GM06990 (cell line): ENCODE measurements around the gene MRO.

Experiments used
- DNase-seq: peaks from one replicate; pipeline ENCODE4 v3.0.0-alpha.2; 2011; ENCODE audit not compliant: insufficient read length; ENCODE audit errors: extremely low read depth
- H3K27me3 ChIP-seq: replicated peaks from 2 replicates; pipeline ENCODE4 v1.6.0; 2011; ENCODE audit warnings: low read length; ENCODE audit not compliant: control insufficient read depth, insufficient read depth
- H3K36me3 ChIP-seq: 2 replicates; pipeline ENCODE4 v1.5.1; 2011; ENCODE audit warnings: low read length; ENCODE audit not compliant: control insufficient read depth, insufficient read depth
- H3K4me3 ChIP-seq: replicated peaks from 2 replicates; pipeline ENCODE4 v1.5.1; 2011; ENCODE audit warnings: low read depth, mild to moderate bottlenecking, control low read depth, low read length
- TF ChIP-seq, protein P1 (sequence below): IDR thresholded peaks from 2 replicates; pipeline ENCODE4 v1.5.1; 2011; ENCODE audit warnings: low read length, control low read depth, mild to moderate bottlenecking, inconsistent platforms; ENCODE audit not compliant: insufficient read depth, poor library complexity, severe bottlenecking

The MRO gene

DNA sequence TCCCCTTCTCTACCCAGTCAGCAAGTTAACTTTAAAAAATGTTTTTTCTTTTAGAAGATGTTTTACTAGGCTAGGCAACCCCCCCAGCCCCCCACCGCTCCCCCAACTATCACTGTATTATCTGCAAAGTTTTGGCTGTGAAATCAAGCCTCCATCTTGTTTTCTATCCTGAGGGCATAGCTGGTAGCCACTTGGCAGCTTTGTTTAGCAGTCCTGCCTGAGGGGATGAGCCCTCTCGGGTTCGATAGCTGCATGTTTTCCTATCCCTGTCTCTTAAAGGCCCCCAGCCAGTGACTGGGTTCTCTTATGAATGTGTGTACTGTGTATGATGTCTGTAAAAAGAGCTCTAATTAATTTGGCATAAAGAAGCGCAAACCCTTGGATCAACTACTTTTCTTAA is 43.4 kb downstream of the MRO start:
- H3K27me3 ChIP-seq = no peaks in the 10 kb centered on the region; the same call in 1 of the 2 replicates
- H3K4me3 ChIP-seq = no peak overlapping the region
- H3K36me3 ChIP-seq = no peaks in the 10 kb centered on the region
- TF ChIP-seq, protein P1, sequence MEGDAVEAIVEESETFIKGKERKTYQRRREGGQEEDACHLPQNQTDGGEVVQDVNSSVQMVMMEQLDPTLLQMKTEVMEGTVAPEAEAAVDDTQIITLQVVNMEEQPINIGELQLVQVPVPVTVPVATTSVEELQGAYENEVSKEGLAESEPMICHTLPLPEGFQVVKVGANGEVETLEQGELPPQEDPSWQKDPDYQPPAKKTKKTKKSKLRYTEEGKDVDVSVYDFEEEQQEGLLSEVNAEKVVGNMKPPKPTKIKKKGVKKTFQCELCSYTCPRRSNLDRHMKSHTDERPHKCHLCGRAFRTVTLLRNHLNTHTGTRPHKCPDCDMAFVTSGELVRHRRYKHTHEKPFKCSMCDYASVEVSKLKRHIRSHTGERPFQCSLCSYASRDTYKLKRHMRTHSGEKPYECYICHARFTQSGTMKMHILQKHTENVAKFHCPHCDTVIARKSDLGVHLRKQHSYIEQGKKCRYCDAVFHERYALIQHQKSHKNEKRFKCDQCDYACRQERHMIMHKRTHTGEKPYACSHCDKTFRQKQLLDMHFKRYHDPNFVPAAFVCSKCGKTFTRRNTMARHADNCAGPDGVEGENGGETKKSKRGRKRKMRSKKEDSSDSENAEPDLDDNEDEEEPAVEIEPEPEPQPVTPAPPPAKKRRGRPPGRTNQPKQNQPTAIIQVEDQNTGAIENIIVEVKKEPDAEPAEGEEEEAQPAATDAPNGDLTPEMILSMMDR = no peak
- DNase-seq = no peak

DNA sequence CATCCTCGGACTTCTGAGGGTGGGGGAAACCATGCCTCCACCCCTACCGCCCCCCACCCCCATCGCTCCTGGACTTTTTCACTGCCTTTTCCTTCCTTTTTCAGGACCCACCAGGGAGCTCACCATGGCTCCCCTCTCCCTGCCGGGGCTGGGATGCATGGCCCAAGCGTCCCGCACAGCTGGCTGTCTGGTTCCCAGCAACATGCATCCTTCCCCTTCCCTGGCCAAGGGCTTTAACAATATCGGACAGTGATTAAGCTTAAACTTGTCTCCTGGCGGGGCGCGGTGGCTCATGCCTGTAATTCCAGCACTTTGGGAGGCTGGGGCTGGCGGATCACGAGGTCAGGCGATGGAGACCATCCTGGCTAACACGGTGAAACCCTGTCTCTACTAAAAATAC is 44.1 kb downstream of the MRO start:
- Histone ChIP-seq H3K36me3 (no peaks in the 10 kb centered on the region), H3K27me3 (no peaks in the 10 kb centered on the region; the same call in 1 of the 2 replicates), H3K4me3 (no peak overlapping the region)
- no peak for DNase-seq
- TF ChIP-seq, protein P1 = no peak

DNA sequence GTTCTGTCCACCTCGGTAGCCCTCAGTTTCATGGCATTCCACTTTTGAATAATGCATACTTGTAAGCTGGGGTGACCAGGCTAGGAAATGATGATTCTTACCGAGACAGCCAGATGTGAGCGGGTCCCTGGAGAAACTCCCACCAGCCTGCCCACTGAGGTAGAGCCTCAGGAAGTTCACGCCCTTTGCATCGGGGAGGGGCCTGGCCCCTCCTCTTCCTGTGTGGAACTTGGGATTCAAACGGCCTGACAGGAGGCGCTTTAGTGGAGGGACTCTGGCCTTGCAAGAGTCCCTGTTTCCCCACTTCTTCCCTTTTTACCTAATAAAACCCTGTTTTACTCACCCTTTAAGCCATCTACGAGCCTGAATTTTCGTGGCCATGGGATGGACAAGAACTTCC is 44.6 kb downstream of the MRO start:
- Histone ChIP-seq H3K36me3 (no peaks in the 10 kb centered on the region), H3K4me3 (no peak overlapping the region), H3K27me3 (no peaks in the 10 kb centered on the region; the same call in 1 of the 2 replicates)
- TF ChIP-seq, protein P1 = no peak
- DNase-seq = no peak

DNA sequence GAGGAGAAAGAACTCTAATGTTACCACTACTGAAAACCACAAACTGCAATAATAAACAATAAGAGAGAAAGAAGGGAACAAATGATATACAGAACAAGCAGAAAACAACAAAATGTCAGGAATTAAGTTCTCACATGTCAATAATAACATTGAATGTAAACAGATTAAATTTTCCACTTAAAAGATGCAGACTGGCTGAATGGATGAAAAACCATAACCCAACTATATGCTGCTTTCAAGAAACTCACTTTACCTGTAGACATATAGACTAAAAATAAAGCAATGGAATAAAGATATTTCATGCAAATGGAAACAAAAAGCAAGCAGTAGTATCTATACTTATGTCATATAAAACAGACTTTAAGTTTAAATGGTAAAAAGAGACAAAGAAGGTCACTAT is 50.4 kb downstream of the MRO start:
- TF ChIP-seq, protein P1 = no peak
- Histone ChIP-seq H3K4me3 (no peak overlapping the region), H3K27me3 (no peaks in the 10 kb centered on the region), H3K36me3 (no peaks in the 10 kb centered on the region)
- no peak for DNase-seq

DNA sequence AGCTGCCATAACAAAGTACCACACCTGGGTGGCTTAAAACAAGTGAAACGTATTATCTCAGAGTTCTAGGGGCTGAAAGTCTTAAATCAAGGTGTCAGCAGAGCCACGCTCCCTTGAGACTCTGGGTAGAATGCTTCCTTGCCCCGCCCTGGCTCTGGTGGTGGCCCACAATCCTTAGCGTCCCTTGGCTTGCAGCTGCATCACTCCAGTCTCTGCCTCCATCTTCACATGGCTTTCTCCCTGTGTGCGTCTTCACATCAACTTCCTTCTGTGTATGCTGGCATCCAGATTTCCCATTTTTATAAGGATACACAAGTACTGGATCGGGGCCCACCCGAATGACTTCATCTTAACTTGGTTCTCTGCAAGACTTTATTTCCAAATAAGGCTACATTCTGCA is 62.5 kb downstream of the MRO start:
- Histone ChIP-seq H3K4me3 (no peak overlapping the region), H3K36me3 (no peaks in the 10 kb centered on the region), H3K27me3 (no peaks in the 10 kb centered on the region)
- TF ChIP-seq, protein P1 = no peak
- no peak for DNase-seq

DNA sequence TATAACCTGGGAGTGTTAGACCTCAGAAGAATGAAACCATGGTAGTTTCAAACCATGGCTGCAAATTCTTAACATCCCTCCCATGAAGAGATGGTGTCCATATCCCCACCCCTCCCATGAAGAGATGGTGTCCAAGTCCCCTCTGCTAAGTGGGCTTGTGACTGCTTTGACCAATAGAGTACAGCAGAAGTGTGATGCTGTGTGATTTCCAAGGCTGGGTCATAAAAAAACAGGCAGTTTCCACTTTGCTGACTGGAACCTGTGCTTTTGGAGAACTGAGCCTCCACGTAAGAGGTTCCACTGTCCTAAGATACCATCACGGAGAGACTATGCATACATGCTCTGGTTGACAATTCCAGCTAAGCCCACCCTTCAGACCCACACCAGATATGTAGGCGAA is 65.5 kb downstream of the MRO start:
- no peak for DNase-seq
- no peaks in the 10 kb centered on the region for H3K36me3 ChIP-seq
- H3K4me3 ChIP-seq = no peak overlapping the region
- H3K27me3 ChIP-seq = peaks cover 1% of the 10 kb centered on the region
- TF ChIP-seq, protein P1 = no peak
